Progenitor cell of endocrine pancreas (in vitro differentiated cells): ENCODE data around the gene HAUS8. TPM values are rescaled to one million over a fixed set of nuclear protein-coding genes. Genes with fewer than 3 reads are reported as not detected.
"Not testable (repeated sequence)": the region's sequence is repeated elsewhere in the genome, so short reads cannot be mapped to it uniquely, and the experiment has no call there.

ENCODE experiments used
- DNase-seq: peaks from one replicate; pipeline ENCODE4 v3.0.0; 2021; ENCODE audit warnings: low spot score; ENCODE audit not compliant: unreplicated experiment
- H3K27ac Mint-ChIP-seq: 2 replicates; pipeline ENCODE4 v1.8.0; 2021; ENCODE audit warnings: mild to moderate bottlenecking, moderate library complexity, mixed read lengths
- H3K27me3 Mint-ChIP-seq: 2 replicates; pipeline ENCODE4 v1.8.0; 2021; ENCODE audit warnings: mixed read lengths
- H3K36me3 Mint-ChIP-seq: 2 replicates; pipeline ENCODE4 v1.8.0; 2022; ENCODE audit warnings: mixed read lengths; ENCODE audit not compliant: insufficient read depth
- H3K4me1 Mint-ChIP-seq: 2 replicates; pipeline ENCODE4 v1.8.0; 2021; ENCODE audit warnings: low read depth, mixed read lengths
- H3K4me3 Mint-ChIP-seq: 2 replicates; pipeline ENCODE4 v1.8.0; 2021; ENCODE audit warnings: low read depth, mild to moderate bottlenecking, moderate library complexity, mixed read lengths
- H3K9me3 Mint-ChIP-seq: 2 replicates; pipeline ENCODE4 v1.8.0; 2021; ENCODE audit warnings: low read depth, mixed read lengths
- CTCF ChIP-seq: fragments of 200-600 bp; sonication (generic); IDR thresholded peaks from one replicate; pipeline ENCODE4 v1.5.0; 2021; ENCODE audit warnings: antibody characterized with exemption, mild to moderate bottlenecking; ENCODE audit not compliant: unreplicated experiment
- total RNA-seq: library from RNA; stranded (reverse); gene quantifications from 2 replicates; pipeline ENCODE4 v1.2.1, GENCODE V29; 2021

The HAUS8 gene
- total RNA-seq, 1 donor from 2014 or later, result 17.7 TPM

GRCh38 chr19:17107546-17108452 lies 32.5 kb upstream of the HAUS8 start:
- no peaks in the 10 kb centered on the region for H3K27me3 Mint-ChIP-seq
- H3K36me3 Mint-ChIP-seq, result peaks cover 12% of the 10 kb centered on the region
- H3K9me3 Mint-ChIP-seq, result peaks cover 3% of the 10 kb centered on the region
- no peak for DNase-seq
- H3K4me1 Mint-ChIP-seq, result no peaks in the 10 kb centered on the region
- peak overlapping the region; percentile 41 for H3K27ac Mint-ChIP-seq
- no peak overlapping the region for H3K4me3 Mint-ChIP-seq
- TF ChIP-seq CTCF, result no peak

- not testable (repeated sequence) for H3K27ac Mint-ChIP-seq, H3K4me3 Mint-ChIP-seq
Measured at GRCh38 chr19:17106964-17107363, 31.7 kb upstream of the HAUS8 start.

GRCh38 chr19:17105556-17105955 lies 30.3 kb upstream of the HAUS8 start:
- Mint-ChIP-seq H3K27me3 (no peaks in the 10 kb centered on the region), H3K27ac (no peak overlapping the region), H3K4me1 (no peaks in the 10 kb centered on the region), H3K9me3 (peaks cover 3% of the 10 kb centered on the region), H3K36me3 (peaks cover 15% of the 10 kb centered on the region), H3K4me3 (no peak overlapping the region)
- no peak for DNase-seq
- no peak for TF ChIP-seq CTCF

More at GRCh38 chr19:17106964-17107363, 31.7 kb upstream of the HAUS8 start:
- not testable (repeated sequence) for H3K27me3 Mint-ChIP-seq, H3K4me1 Mint-ChIP-seq, H3K9me3 Mint-ChIP-seq, DNase-seq
- H3K36me3 Mint-ChIP-seq, result peaks cover 18% of the 10 kb centered on the region

GRCh38 chr19:17104679-17105078 lies 29.4 kb upstream of the HAUS8 start:
- Mint-ChIP-seq H3K27ac (no peak overlapping the region), H3K4me3 (no peak overlapping the region), H3K4me1 (no peaks in the 10 kb centered on the region), H3K9me3 (peaks cover 3% of the 10 kb centered on the region), H3K36me3 (peaks cover 15% of the 10 kb centered on the region), H3K27me3 (no peaks in the 10 kb centered on the region)
- no peak for TF ChIP-seq CTCF
- no peak for DNase-seq

GRCh38 chr19:17103177-17103576 lies 27.9 kb upstream of the HAUS8 start:
- H3K4me1 Mint-ChIP-seq, result peaks cover 2% of the 10 kb centered on the region

More at GRCh38 chr19:17103177-17103576, 27.9 kb upstream of the HAUS8 start:
- H3K4me3 Mint-ChIP-seq, result no peak overlapping the region
- H3K27me3 Mint-ChIP-seq, result no peaks in the 10 kb centered on the region
- no peak overlapping the region for H3K27ac Mint-ChIP-seq
- peaks cover 3% of the 10 kb centered on the region for H3K9me3 Mint-ChIP-seq
- peak; percentile 46 for TF ChIP-seq CTCF
- peaks cover 15% of the 10 kb centered on the region for H3K36me3 Mint-ChIP-seq
- DNase-seq, result no peak
